Ovary (tissue), 3 donors: Measurements from ENCODE around the gene TMEM184C.

Experiments used
- POLR2A ChIP-seq: fragments of 450-650 bp; IDR thresholded peaks from one replicate; pipeline ENCODE4 v1.6.1; 2017; ENCODE audit warnings: antibody characterized with exemption, mild to moderate bottlenecking, moderate library complexity
- TF ChIP-seq, protein P1 (sequence below), 3 donors: fragments of 450-650 bp in 2 of 3; fragments of 200-600 bp in 1 of 3; IDR thresholded peaks; one replicate each; pipeline versions ENCODE4 v1.5.1 to v1.8.0; 2016 to 2022; ENCODE audit warnings: antibody characterized with exemption in 3 of 3, mild to moderate bottlenecking in 1 of 3
- donor health status: DM: no; HTN: no; CAD: no.

DNA sequence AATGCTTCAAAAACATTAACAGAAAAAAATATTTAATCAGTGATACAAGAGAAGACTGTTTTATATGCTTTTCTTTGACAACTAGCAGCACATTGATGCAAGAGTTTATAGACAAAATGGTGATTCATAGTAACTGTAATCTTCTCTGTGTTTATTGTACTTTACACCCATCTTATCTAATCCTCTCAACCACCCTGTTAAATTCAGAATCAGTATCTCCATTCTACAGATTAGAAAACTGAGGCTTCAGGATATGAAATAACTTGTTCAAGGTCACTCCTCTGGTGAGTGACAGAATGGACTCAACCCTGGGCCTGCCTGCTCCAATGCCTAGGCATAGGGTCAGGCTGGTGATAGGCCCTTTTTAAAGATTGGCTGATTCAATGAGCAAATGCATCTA, 26.1 kb upstream of the TMEM184C start:
- TF ChIP-seq, protein P1, sequence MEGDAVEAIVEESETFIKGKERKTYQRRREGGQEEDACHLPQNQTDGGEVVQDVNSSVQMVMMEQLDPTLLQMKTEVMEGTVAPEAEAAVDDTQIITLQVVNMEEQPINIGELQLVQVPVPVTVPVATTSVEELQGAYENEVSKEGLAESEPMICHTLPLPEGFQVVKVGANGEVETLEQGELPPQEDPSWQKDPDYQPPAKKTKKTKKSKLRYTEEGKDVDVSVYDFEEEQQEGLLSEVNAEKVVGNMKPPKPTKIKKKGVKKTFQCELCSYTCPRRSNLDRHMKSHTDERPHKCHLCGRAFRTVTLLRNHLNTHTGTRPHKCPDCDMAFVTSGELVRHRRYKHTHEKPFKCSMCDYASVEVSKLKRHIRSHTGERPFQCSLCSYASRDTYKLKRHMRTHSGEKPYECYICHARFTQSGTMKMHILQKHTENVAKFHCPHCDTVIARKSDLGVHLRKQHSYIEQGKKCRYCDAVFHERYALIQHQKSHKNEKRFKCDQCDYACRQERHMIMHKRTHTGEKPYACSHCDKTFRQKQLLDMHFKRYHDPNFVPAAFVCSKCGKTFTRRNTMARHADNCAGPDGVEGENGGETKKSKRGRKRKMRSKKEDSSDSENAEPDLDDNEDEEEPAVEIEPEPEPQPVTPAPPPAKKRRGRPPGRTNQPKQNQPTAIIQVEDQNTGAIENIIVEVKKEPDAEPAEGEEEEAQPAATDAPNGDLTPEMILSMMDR (IDR thresholded peaks at IDR 0.05), result no peak
- TF ChIP-seq POLR2A, result no peak
